GM06990 (cell line): ENCODE measurements around the gene EXOC7.

ENCODE experiments used
- DNase-seq: peaks from one replicate; pipeline ENCODE4 v3.0.0-alpha.2; 2011; ENCODE audit not compliant: insufficient read length; ENCODE audit errors: extremely low read depth
- H3K27me3 ChIP-seq: replicated peaks from 2 replicates; pipeline ENCODE4 v1.6.0; 2011; ENCODE audit warnings: low read length; ENCODE audit not compliant: control insufficient read depth, insufficient read depth
- H3K36me3 ChIP-seq: 2 replicates; pipeline ENCODE4 v1.5.1; 2011; ENCODE audit warnings: low read length; ENCODE audit not compliant: control insufficient read depth, insufficient read depth
- H3K4me3 ChIP-seq: replicated peaks from 2 replicates; pipeline ENCODE4 v1.5.1; 2011; ENCODE audit warnings: low read depth, mild to moderate bottlenecking, control low read depth, low read length
- CTCF ChIP-seq: IDR thresholded peaks from 2 replicates; pipeline ENCODE4 v1.5.1; 2011; ENCODE audit warnings: low read length, control low read depth, mild to moderate bottlenecking, inconsistent platforms; ENCODE audit not compliant: insufficient read depth, poor library complexity, severe bottlenecking

EXOC7 gene

GRCh38 chr17:76087531-76087930, 16.1 kb downstream of the EXOC7 start:
- H3K36me3 ChIP-seq = peaks cover 45% of the 10 kb centered on the region
- DNase-seq = no peak

GRCh38 chr17:76086384-76086783, 17.2 kb downstream of the EXOC7 start:
- no peak for TF ChIP-seq CTCF
- no peak for DNase-seq
- H3K4me3 ChIP-seq = no peak overlapping the region
- peaks cover 43% of the 10 kb centered on the region for H3K36me3 ChIP-seq
- no peaks in the 10 kb centered on the region for H3K27me3 ChIP-seq

More at GRCh38 chr17:76087531-76087930, 16.1 kb downstream of the EXOC7 start:
- Histone ChIP-seq H3K4me3 (no peak overlapping the region), H3K27me3 (no peaks in the 10 kb centered on the region)
- no peak for TF ChIP-seq CTCF

- H3K36me3 ChIP-seq = peaks cover 41% of the 10 kb centered on the region
- DNase-seq = no peak
- no peaks in the 10 kb centered on the region for H3K27me3 ChIP-seq
- H3K4me3 ChIP-seq = no peak overlapping the region
- no peak for TF ChIP-seq CTCF
Observed at GRCh38 chr17:76085731-76086366, 17.7 kb downstream of the EXOC7 start.

- Histone ChIP-seq H3K27me3 (no peaks in the 10 kb centered on the region), H3K4me3 (no peak overlapping the region), H3K36me3 (peaks cover 37% of the 10 kb centered on the region)
- TF ChIP-seq CTCF = no peak
- DNase-seq = no peak
Observed at GRCh38 chr17:76085066-76085730, 18.4 kb downstream of the EXOC7 start.

GRCh38 chr17:76083536-76084182, 19.9 kb downstream of the EXOC7 start:
- DNase-seq = no peak
- Histone ChIP-seq H3K4me3 (no peak overlapping the region), H3K27me3 (no peaks in the 10 kb centered on the region; the same call in 1 of the 2 replicates), H3K36me3 (peaks cover 28% of the 10 kb centered on the region)
- no peak for TF ChIP-seq CTCF
